ENCODE results near the gene KLHL29.
"Not testable (repeated sequence)": the region's sequence is repeated elsewhere in the genome, so short reads cannot be mapped to it uniquely, and the experiment has no call there.

KLHL29 gene

GRCh38 chr2:23718931-23719700 is 334.1 kb downstream of the KLHL29 start:
- H3K27me3 ChIP-seq, result no peaks in the 10 kb centered on the region
- H4K20me1 ChIP-seq, result no peaks in the 10 kb centered on the region; a peak in 1 of 22 replicates
- no peak overlapping the region for H3K9ac ChIP-seq
- H3K9me3 ChIP-seq (replicated peaks in 1 of 11), result peaks cover 26 to 31% (median 28%) of the 10 kb centered on the region in 11 experiments
- no peak overlapping the region for H3K4me3 ChIP-seq
- TF ChIP-seq Cebpa-rat (IDR thresholded peaks at IDR 0.05), result no peak
- peaks cover 19 to 68% (median 28%) of the 10 kb centered on the region in 11 experiments; a peak in 21 of 22 replicates for H3K36me3 ChIP-seq
- H3K4me1 ChIP-seq, result peaks cover 0 to 26% (median 2%) of the 10 kb centered on the region in 10 experiments; a peak in 7 of 20 replicates
- H3K27ac ChIP-seq, result no peak overlapping the region
- H3K4me2 ChIP-seq, result peak overlapping the region in 3 of 11 experiments; percentile 2 to 35 (median 31); a peak in 5 of 22 replicates

GRCh38 chr2:23719716-23720115 is 334.7 kb downstream of the KLHL29 start:
- H3K4me2 ChIP-seq, result peak overlapping the region in 2 of 11 experiments; percentile 31 to 35; a peak in 6 of 22 replicates

GRCh38 chr2:23720705-23721453 is 335.9 kb downstream of the KLHL29 start:
- Histone ChIP-seq H3K27ac (no peak overlapping the region), H3K4me1 (peaks cover 0 to 26% (median 2%) of the 10 kb centered on the region in 10 experiments; a peak in 7 of 20 replicates), H3K4me3 (no peak overlapping the region), H4K20me1 (no peaks in the 10 kb centered on the region; a peak in 1 of 22 replicates), H3K36me3 (peaks cover 23 to 72% (median 37%) of the 10 kb centered on the region in 11 experiments; a peak in 21 of 22 replicates), H3K9ac (no peak overlapping the region), H3K4me2 (no peak overlapping the region), H3K9me3 (replicated peaks in 1 of 11) (peaks cover 30 to 43% (median 39%) of the 10 kb centered on the region in 11 experiments), H3K27me3 (no peaks in the 10 kb centered on the region)
- no peak for TF ChIP-seq Cebpa-rat (IDR thresholded peaks at IDR 0.05)

More at GRCh38 chr2:23719716-23720115, 334.7 kb downstream of the KLHL29 start:
- H3K36me3 ChIP-seq, result peaks cover 19 to 72% (median 34%) of the 10 kb centered on the region in 11 experiments; a peak in 21 of 22 replicates
- H3K4me1 ChIP-seq, result peaks cover 0 to 26% (median 2%) of the 10 kb centered on the region in 10 experiments; a peak in 7 of 20 replicates
- no peak overlapping the region for H3K4me3 ChIP-seq
- H4K20me1 ChIP-seq, result no peaks in the 10 kb centered on the region; a peak in 1 of 22 replicates
- H3K27ac ChIP-seq, result no peak overlapping the region
- no peak for TF ChIP-seq Cebpa-rat (IDR thresholded peaks at IDR 0.05)
- H3K27me3 ChIP-seq, result no peaks in the 10 kb centered on the region
- no peak overlapping the region for H3K9ac ChIP-seq
- peaks cover 30 to 36% (median 33%) of the 10 kb centered on the region in 11 experiments for H3K9me3 ChIP-seq (replicated peaks in 1 of 11)

GRCh38 chr2:23721454-23721826 is 336.5 kb downstream of the KLHL29 start:
- no peak overlapping the region for H3K4me2 ChIP-seq
- H3K36me3 ChIP-seq, result peaks cover 28 to 78% (median 41%) of the 10 kb centered on the region in 11 experiments; a peak in 21 of 22 replicates
- no peak for TF ChIP-seq Cebpa-rat (IDR thresholded peaks at IDR 0.05)
- no peaks in the 10 kb centered on the region; a peak in 1 of 22 replicates for H4K20me1 ChIP-seq
- no peaks in the 10 kb centered on the region for H3K27me3 ChIP-seq
- H3K4me1 ChIP-seq, result peaks cover 0 to 21% (median 1%) of the 10 kb centered on the region in 10 experiments; a peak in 7 of 20 replicates
- no peak overlapping the region for H3K27ac ChIP-seq
- no peak overlapping the region for H3K9ac ChIP-seq
- no peak overlapping the region for H3K4me3 ChIP-seq
- H3K9me3 ChIP-seq (replicated peaks in 1 of 11), result peaks cover 30 to 47% (median 39%) of the 10 kb centered on the region in 11 experiments

- Histone ChIP-seq H3K4me1 (peaks cover 0 to 16% (median 0%) of the 10 kb centered on the region in 10 experiments; a peak in 4 of 20 replicates), H3K9ac (no peak overlapping the region), H3K36me3 (peaks cover 22 to 77% (median 44%) of the 10 kb centered on the region in 11 experiments; a peak in 21 of 22 replicates), H3K27ac (no peak overlapping the region), H3K9me3 (replicated peaks in 1 of 11) (peaks cover 30 to 47% (median 39%) of the 10 kb centered on the region in 11 experiments), H3K27me3 (no peaks in the 10 kb centered on the region), H3K4me2 (no peak overlapping the region), H4K20me1 (no peaks in the 10 kb centered on the region; a peak in 1 of 22 replicates), H3K4me3 (no peak overlapping the region)
- TF ChIP-seq Cebpa-rat (IDR thresholded peaks at IDR 0.05), result no peak
These were observed 337.3 kb downstream of the KLHL29 start for GRCh38 chr2:23722255-23722654.

- H3K9ac ChIP-seq, H3K27me3 ChIP-seq, H4K20me1 ChIP-seq, H3K4me3 ChIP-seq, H3K27ac ChIP-seq, H3K4me2 ChIP-seq: not testable (repeated sequence)
- Histone ChIP-seq H3K4me1 (peaks cover 0 to 16% (median 0%) of the 10 kb centered on the region in 10 experiments; a peak in 4 of 20 replicates), H3K9me3 (replicated peaks in 1 of 11) (peaks cover 30 to 47% (median 39%) of the 10 kb centered on the region in 11 experiments), H3K36me3 (peaks cover 22 to 78% (median 44%) of the 10 kb centered on the region in 11 experiments; a peak in 21 of 22 replicates)
These were observed 338.1 kb downstream of the KLHL29 start for GRCh38 chr2:23723029-23723428.

- Histone ChIP-seq H3K36me3 (peaks cover 28 to 62% (median 36%) of the 10 kb centered on the region in 11 experiments; a peak in 21 of 22 replicates), H3K9ac (no peak overlapping the region), H3K27me3 (no peaks in the 10 kb centered on the region), H3K4me2 (no peak overlapping the region), H4K20me1 (no peaks in the 10 kb centered on the region), H3K27ac (no peak overlapping the region), H3K9me3 (replicated peaks in 1 of 11) (peaks cover 22 to 39% (median 33%) of the 10 kb centered on the region in 11 experiments), H3K4me3 (no peak overlapping the region), H3K4me1 (no peaks in the 10 kb centered on the region)
- no peak for TF ChIP-seq Cebpa-rat (IDR thresholded peaks at IDR 0.05)
These were observed 349.4 kb downstream of the KLHL29 start for GRCh38 chr2:23734416-23734815.

GRCh38 chr2:23736783-23737182 is 351.8 kb downstream of the KLHL29 start:
- Histone ChIP-seq H3K36me3 (peaks cover 28 to 52% (median 36%) of the 10 kb centered on the region in 11 experiments; a peak in 21 of 22 replicates), H3K9me3 (replicated peaks in 1 of 11) (peaks cover 22 to 39% (median 33%) of the 10 kb centered on the region in 11 experiments)
- not testable (repeated sequence) for H3K27me3 ChIP-seq, H3K4me1 ChIP-seq, H4K20me1 ChIP-seq, H3K4me3 ChIP-seq, H3K27ac ChIP-seq, H3K4me2 ChIP-seq, H3K9ac ChIP-seq

Data from BLaER1 treated with 17β-estradiol and CSF1 and Interleukin-3, amounts not matched to agents 10 nM and 100 nM (cell line).